ENCODE data around the gene ZDHHC14.

DNA sequence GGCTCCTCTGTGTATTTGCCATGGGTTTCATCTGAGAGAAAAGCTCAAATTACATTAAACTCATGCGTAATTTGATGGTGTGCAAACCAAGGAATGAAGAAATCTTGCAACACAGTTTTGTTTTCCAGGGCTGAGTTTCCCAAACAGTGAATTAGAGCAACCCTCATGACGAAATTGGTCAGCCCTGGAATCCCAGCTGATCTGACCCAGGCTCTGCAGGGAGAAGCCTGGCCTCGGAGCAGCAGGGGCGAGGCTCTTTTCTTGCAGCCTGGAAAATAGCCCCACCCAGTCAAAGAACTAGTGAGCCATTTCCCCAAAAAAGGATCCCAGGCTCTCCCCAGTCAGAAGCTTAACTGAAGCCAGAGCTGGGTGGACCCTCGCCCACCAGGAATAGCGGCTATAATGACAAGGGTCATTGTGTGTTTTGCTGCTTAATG, 334.8 kb downstream of the ZDHHC14 start:
- TF ChIP-seq, protein P1, sequence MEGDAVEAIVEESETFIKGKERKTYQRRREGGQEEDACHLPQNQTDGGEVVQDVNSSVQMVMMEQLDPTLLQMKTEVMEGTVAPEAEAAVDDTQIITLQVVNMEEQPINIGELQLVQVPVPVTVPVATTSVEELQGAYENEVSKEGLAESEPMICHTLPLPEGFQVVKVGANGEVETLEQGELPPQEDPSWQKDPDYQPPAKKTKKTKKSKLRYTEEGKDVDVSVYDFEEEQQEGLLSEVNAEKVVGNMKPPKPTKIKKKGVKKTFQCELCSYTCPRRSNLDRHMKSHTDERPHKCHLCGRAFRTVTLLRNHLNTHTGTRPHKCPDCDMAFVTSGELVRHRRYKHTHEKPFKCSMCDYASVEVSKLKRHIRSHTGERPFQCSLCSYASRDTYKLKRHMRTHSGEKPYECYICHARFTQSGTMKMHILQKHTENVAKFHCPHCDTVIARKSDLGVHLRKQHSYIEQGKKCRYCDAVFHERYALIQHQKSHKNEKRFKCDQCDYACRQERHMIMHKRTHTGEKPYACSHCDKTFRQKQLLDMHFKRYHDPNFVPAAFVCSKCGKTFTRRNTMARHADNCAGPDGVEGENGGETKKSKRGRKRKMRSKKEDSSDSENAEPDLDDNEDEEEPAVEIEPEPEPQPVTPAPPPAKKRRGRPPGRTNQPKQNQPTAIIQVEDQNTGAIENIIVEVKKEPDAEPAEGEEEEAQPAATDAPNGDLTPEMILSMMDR (conservative IDR thresholded peaks at IDR 0.05; ENCODE audit: low read depth, low read length) = no peak
- no peak for TF ChIP-seq EZH2 (IDR thresholded peaks at IDR 0.05; ENCODE audit: borderline replicate concordance, low read depth, low read length, poor library complexity, severe bottlenecking)

All from A673 (cell line).